H1 (cell line): Measurements from ENCODE around the gene SLC17A5. TPM values are rescaled to one million over a fixed set of nuclear protein-coding genes. Genes with fewer than 3 reads are reported as not detected.

Experiments used
- BACH1 ChIP-seq: IDR thresholded peaks from 2 replicates; pipeline ENCODE4 v1.6.1; 2012; ENCODE audit warnings: low read length, improper control_type of control experiment
- CREB1 ChIP-seq: IDR thresholded peaks from 2 replicates; pipeline ENCODE4 v1.6.1; 2012; ENCODE audit warnings: inconsistent platforms
- GABPA ChIP-seq: IDR thresholded peaks from 2 replicates; pipeline ENCODE4 v1.6.1; 2011; ENCODE audit warnings: mild to moderate bottlenecking, low read length, moderate library complexity, borderline replicate concordance; ENCODE audit not compliant: insufficient read depth
- PHF8 ChIP-seq: fragments of 200-600 bp; sonication (generic); conservative IDR thresholded peaks from 2 replicates; pipeline ENCODE4 v1.7.1; 2012; ENCODE audit warnings: low read depth, mild to moderate bottlenecking, inconsistent platforms, low read length, moderate library complexity
- POLR2A ChIP-seq, 2 experiments: IDR thresholded peaks; 1 replicate in 1 of 2; 2 replicates in 1 of 2; pipeline ENCODE4 v1.6.1; 2011; ENCODE audit warnings: low read depth in 2 of 2, low read length in 2 of 2, mild to moderate bottlenecking in 2 of 2; ENCODE audit errors: control extremely low read depth in 1 of 2
- SRF ChIP-seq: IDR thresholded peaks from 2 replicates; pipeline ENCODE4 v1.6.1; 2011; ENCODE audit warnings: mild to moderate bottlenecking, low read depth, low read length, moderate library complexity
- TAF1 ChIP-seq: IDR thresholded peaks from 2 replicates; pipeline ENCODE4 v1.6.1; 2011; ENCODE audit warnings: mild to moderate bottlenecking, low read depth, low read length
- YY1 ChIP-seq: IDR thresholded peaks from 2 replicates; pipeline ENCODE4 v1.6.1; 2011; ENCODE audit warnings: low read depth, mild to moderate bottlenecking, low read length
- polyA plus RNA-seq, 7 experiments: library from polyadenylated mRNA; depleted of rRNA in 3 of 7; stranded (reverse) in 5 of 7; unstranded in 2 of 7; fragments of >200 nt in 5 of 7; fragments of 200-250 nt in 2 of 7; gene quantifications; 1 replicate in 5 of 7; 2 replicates in 1 of 7; 4 replicates in 1 of 7; pipeline versions ENCODE4 v1.2.1 to v1.2.3, GENCODE V29; 2011 to 2013; ENCODE audit warnings: missing spikeins in 2 of 7, mixed read lengths in 2 of 7
- total RNA-seq: library from RNA; stranded (reverse); fragmentation: NEBNext Ultra II Directional; extraction: Animal tissue kit (Norgen Biotek cat#: 25700); gene quantifications from 2 replicates; pipeline ENCODE4 v1.2.1, GENCODE V29; 2021
- TF ChIP-seq, protein P1 (sequence below): fragments of 300-600 bp; sonication (generic); IDR thresholded peaks from 2 replicates; pipeline ENCODE4 v1.7.1; 2012; ENCODE audit warnings: low read length, moderate library complexity, mild to moderate bottlenecking, inconsistent platforms; ENCODE audit not compliant: insufficient replicate concordance

Gene SLC17A5
- total and polyA plus RNA-seq, 2 of the 8 experiments (the other 6 are each of a cell fraction or from before 2014, with no cell fraction given): 11.0 to 11.9 TPM

DNA sequence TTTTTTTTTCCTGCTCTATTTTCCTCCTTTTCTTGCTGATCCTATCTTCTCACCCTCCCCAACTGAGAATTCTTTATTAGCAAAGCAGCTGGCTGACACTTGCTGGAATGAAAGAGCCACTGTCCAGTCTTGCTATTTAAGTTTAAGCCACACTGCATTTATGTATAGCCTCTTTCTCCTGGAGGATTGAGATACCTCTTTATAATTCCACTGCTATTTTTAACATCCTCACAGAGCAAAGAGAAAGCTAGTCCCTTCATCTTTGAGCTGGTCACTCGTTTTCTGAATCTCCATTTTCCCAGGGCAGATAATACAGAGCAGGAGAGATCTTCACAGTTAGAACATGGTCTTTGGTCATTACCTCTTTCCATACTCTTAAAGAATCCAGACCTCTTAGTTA lies 97.0 kb downstream of the SLC17A5 start (continued):
- TF ChIP-seq, protein P1, sequence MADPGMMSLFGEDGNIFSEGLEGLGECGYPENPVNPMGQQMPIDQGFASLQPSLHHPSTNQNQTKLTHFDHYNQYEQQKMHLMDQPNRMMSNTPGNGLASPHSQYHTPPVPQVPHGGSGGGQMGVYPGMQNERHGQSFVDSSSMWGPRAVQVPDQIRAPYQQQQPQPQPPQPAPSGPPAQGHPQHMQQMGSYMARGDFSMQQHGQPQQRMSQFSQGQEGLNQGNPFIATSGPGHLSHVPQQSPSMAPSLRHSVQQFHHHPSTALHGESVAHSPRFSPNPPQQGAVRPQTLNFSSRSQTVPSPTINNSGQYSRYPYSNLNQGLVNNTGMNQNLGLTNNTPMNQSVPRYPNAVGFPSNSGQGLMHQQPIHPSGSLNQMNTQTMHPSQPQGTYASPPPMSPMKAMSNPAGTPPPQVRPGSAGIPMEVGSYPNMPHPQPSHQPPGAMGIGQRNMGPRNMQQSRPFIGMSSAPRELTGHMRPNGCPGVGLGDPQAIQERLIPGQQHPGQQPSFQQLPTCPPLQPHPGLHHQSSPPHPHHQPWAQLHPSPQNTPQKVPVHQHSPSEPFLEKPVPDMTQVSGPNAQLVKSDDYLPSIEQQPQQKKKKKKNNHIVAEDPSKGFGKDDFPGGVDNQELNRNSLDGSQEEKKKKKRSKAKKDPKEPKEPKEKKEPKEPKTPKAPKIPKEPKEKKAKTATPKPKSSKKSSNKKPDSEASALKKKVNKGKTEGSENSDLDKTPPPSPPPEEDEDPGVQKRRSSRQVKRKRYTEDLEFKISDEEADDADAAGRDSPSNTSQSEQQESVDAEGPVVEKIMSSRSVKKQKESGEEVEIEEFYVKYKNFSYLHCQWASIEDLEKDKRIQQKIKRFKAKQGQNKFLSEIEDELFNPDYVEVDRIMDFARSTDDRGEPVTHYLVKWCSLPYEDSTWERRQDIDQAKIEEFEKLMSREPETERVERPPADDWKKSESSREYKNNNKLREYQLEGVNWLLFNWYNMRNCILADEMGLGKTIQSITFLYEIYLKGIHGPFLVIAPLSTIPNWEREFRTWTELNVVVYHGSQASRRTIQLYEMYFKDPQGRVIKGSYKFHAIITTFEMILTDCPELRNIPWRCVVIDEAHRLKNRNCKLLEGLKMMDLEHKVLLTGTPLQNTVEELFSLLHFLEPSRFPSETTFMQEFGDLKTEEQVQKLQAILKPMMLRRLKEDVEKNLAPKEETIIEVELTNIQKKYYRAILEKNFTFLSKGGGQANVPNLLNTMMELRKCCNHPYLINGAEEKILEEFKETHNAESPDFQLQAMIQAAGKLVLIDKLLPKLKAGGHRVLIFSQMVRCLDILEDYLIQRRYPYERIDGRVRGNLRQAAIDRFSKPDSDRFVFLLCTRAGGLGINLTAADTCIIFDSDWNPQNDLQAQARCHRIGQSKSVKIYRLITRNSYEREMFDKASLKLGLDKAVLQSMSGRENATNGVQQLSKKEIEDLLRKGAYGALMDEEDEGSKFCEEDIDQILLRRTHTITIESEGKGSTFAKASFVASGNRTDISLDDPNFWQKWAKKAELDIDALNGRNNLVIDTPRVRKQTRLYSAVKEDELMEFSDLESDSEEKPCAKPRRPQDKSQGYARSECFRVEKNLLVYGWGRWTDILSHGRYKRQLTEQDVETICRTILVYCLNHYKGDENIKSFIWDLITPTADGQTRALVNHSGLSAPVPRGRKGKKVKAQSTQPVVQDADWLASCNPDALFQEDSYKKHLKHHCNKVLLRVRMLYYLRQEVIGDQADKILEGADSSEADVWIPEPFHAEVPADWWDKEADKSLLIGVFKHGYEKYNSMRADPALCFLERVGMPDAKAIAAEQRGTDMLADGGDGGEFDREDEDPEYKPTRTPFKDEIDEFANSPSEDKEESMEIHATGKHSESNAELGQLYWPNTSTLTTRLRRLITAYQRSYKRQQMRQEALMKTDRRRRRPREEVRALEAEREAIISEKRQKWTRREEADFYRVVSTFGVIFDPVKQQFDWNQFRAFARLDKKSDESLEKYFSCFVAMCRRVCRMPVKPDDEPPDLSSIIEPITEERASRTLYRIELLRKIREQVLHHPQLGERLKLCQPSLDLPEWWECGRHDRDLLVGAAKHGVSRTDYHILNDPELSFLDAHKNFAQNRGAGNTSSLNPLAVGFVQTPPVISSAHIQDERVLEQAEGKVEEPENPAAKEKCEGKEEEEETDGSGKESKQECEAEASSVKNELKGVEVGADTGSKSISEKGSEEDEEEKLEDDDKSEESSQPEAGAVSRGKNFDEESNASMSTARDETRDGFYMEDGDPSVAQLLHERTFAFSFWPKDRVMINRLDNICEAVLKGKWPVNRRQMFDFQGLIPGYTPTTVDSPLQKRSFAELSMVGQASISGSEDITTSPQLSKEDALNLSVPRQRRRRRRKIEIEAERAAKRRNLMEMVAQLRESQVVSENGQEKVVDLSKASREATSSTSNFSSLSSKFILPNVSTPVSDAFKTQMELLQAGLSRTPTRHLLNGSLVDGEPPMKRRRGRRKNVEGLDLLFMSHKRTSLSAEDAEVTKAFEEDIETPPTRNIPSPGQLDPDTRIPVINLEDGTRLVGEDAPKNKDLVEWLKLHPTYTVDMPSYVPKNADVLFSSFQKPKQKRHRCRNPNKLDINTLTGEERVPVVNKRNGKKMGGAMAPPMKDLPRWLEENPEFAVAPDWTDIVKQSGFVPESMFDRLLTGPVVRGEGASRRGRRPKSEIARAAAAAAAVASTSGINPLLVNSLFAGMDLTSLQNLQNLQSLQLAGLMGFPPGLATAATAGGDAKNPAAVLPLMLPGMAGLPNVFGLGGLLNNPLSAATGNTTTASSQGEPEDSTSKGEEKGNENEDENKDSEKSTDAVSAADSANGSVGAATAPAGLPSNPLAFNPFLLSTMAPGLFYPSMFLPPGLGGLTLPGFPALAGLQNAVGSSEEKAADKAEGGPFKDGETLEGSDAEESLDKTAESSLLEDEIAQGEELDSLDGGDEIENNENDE: no peak
- TF ChIP-seq TAF1: no peak
- TF ChIP-seq POLR2A (IDR thresholded peaks at IDR 0.05; ENCODE audit: control extremely low read depth in 1 of 2, low read depth in 2 of 2, low read length in 2 of 2): no peak
- no peak for TF ChIP-seq GABPA
- no peak for TF ChIP-seq PHF8
- no peak for TF ChIP-seq SRF
- no peak for TF ChIP-seq BACH1
- no peak for TF ChIP-seq YY1
- no peak for TF ChIP-seq CREB1
